Measurements from ENCODE around the gene CEP85.

DNA sequence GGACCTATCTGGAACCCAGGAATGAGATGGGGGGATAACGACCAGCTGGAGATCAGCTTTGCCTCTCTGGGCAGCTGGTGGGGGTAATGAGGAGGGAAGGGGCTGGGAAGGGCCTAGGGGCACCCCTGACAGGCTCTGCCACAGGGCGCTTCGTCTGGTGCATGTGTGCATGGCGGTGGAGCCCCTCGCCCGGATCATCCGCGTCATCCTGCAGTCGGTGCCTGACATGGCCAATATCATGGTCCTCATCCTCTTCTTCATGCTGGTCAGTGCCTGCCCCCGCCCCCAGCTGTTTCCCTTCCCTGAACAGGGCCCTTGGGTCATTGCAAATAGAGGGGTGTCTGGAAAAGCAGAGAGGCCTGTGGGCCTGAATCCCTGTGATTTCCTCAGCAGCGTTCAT, 36.2 kb upstream of the CEP85 start:
- no peak for TF ChIP-seq CC2D1A (IDR thresholded peaks at IDR 0.05)
- TF ChIP-seq CTBP1 (IDR thresholded peaks at IDR 0.05; ENCODE audit: borderline replicate concordance) = no peak
- no peak for TF ChIP-seq MAFF (IDR thresholded peaks at IDR 0.05; ENCODE audit: low read length)
- no peak for TF ChIP-seq CTCF (IDR thresholded peaks at IDR 0.05 in 2 of 3, conservative IDR thresholded peaks at IDR 0.05 in 1 of 3; ENCODE audit: insufficient read depth in 2 of 3, low read depth in 1 of 3, low read length in 3 of 3)
- no peak for TF ChIP-seq ZNF184 (CRISPR knock-in tag; IDR thresholded peaks at IDR 0.05)

All from K562 (cell line).